Chondrocyte (in vitro differentiated cells): Measurements from ENCODE around the gene OR1D5. TPM values are rescaled to one million over a fixed set of nuclear protein-coding genes. Genes with fewer than 3 reads are reported as not detected.
A peak's percentile ranks its signal among the peaks of the same experiment; 100 is the strongest.
"Not testable (repeated sequence)": the region's sequence is repeated elsewhere in the genome, so short reads cannot be mapped to it uniquely, and the experiment has no call there.

ENCODE experiments used
- DNase-seq: peaks from one replicate; pipeline ENCODE4 v3.0.0; 2021; ENCODE audit warnings: mixed read lengths, low spot score
- H3K27ac Mint-ChIP-seq: one replicate; pipeline ENCODE4 v1.8.0; 2021; ENCODE audit warnings: mild to moderate bottlenecking, moderate library complexity, mixed read lengths; ENCODE audit not compliant: unreplicated experiment
- H3K27me3 Mint-ChIP-seq: 2 replicates; pipeline ENCODE4 v1.8.0; 2021; ENCODE audit warnings: low read depth, mixed read lengths
- H3K36me3 Mint-ChIP-seq: 2 replicates; pipeline ENCODE4 v1.8.0; 2021; ENCODE audit warnings: low read depth, mixed read lengths
- H3K4me1 Mint-ChIP-seq: 2 replicates; pipeline ENCODE4 v1.8.0; 2021; ENCODE audit warnings: low read depth, mild to moderate bottlenecking, mixed read lengths
- H3K4me3 Mint-ChIP-seq: one replicate; pipeline ENCODE4 v1.8.0; 2021; ENCODE audit warnings: mild to moderate bottlenecking, moderate library complexity, mixed read lengths; ENCODE audit not compliant: unreplicated experiment
- H3K9me3 Mint-ChIP-seq: 2 replicates; pipeline ENCODE4 v1.8.0; 2021; ENCODE audit warnings: low read depth, mixed read lengths
- long read RNA-seq: library from polyadenylated mRNA; stranded (forward); transcript quantifications from one replicate; pipeline ENCODE4 v2.0.0, GENCODE V29; 2021
- total RNA-seq: library from RNA; stranded (reverse); gene quantifications from 3 replicates; pipeline ENCODE4 v1.2.1, GENCODE V29; 2021
- TF ChIP-seq, protein P1 (sequence below): fragments of 200-600 bp; sonication (generic); IDR thresholded peaks from 2 replicates; pipeline ENCODE4 v1.5.0; 2021; ENCODE audit warnings: antibody characterized with exemption, mild to moderate bottlenecking, moderate library complexity

The OR1D5 gene, protein sequence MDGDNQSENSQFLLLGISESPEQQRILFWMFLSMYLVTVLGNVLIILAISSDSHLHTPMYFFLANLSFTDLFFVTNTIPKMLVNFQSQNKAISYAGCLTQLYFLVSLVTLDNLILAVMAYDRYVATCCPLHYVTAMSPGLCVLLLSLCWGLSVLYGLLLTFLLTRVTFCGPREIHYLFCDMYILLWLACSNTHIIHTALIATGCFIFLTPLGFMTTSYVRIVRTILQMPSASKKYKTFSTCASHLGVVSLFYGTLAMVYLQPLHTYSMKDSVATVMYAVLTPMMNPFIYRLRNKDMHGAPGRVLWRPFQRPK
- not detected in 3 replicates for total RNA-seq
- long read RNA-seq: 0 reads

DNA sequence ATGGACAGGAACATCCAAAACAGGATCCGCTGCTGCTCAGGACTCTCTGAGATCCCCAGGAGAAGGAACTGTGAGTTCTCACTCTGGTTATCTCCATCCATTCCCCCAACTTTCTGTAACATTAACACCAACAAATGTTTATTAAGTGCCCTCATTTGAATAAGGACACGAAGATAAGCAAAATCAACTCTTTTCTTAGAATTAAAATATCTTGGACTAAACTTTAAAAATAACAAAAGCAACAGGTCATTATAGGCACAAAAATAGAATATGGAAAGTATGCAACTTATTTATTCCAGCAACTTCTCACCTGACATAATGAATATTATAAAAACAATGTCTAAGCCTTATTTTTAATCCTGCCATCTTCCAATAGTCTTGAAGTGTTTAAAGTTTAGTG is at the start of gene OR1D5:
TSS of gene OR1D5 (minus strand) at position 101 of the 400 bp plus-strand sequence. CDS start at position 101, 0 bp downstream.
- not testable (repeated sequence) for H3K27me3 Mint-ChIP-seq, H3K4me1 Mint-ChIP-seq, DNase-seq, H3K27ac Mint-ChIP-seq, H3K4me3 Mint-ChIP-seq, H3K9me3 Mint-ChIP-seq, H3K36me3 Mint-ChIP-seq

DNA sequence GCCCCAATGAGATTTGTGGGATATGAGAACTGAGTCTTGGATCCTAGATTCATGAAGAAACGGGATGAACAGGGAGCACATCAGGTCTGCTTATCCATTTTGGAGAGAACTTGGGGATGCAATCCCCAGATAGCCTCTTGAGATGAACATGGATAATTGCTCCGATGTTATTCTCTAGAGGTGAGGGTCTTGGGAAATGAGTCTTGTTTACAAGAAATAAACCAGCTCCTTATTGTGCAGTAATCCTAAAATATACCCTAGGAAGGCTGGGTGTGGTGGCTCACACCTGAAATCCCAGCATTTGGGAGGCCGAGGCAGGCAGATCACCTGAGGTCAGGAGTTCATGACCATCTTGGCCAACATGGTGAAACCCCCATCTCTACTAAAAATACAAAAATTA is 40.9 kb upstream of the OR1D5 start, which contains the start of gene OR1D2:
TSS of gene OR1D2 (minus strand) at position 101 of the 400 bp plus-strand sequence. CDS start 11,426 bp downstream, outside the sequence.
- TF ChIP-seq, protein P1, sequence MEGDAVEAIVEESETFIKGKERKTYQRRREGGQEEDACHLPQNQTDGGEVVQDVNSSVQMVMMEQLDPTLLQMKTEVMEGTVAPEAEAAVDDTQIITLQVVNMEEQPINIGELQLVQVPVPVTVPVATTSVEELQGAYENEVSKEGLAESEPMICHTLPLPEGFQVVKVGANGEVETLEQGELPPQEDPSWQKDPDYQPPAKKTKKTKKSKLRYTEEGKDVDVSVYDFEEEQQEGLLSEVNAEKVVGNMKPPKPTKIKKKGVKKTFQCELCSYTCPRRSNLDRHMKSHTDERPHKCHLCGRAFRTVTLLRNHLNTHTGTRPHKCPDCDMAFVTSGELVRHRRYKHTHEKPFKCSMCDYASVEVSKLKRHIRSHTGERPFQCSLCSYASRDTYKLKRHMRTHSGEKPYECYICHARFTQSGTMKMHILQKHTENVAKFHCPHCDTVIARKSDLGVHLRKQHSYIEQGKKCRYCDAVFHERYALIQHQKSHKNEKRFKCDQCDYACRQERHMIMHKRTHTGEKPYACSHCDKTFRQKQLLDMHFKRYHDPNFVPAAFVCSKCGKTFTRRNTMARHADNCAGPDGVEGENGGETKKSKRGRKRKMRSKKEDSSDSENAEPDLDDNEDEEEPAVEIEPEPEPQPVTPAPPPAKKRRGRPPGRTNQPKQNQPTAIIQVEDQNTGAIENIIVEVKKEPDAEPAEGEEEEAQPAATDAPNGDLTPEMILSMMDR: no peak
- Mint-ChIP-seq H3K36me3 (no peaks in the 10 kb centered on the region), H3K9me3 (peaks cover 18% of the 10 kb centered on the region), H3K4me1 (no peaks in the 10 kb centered on the region), H3K27ac (no peak within 1 kb of the TSS), H3K4me3 (no peak within 1 kb of the TSS), H3K27me3 (peaks cover 17% of the 10 kb centered on the region)
- DNase-seq: no peak

DNA sequence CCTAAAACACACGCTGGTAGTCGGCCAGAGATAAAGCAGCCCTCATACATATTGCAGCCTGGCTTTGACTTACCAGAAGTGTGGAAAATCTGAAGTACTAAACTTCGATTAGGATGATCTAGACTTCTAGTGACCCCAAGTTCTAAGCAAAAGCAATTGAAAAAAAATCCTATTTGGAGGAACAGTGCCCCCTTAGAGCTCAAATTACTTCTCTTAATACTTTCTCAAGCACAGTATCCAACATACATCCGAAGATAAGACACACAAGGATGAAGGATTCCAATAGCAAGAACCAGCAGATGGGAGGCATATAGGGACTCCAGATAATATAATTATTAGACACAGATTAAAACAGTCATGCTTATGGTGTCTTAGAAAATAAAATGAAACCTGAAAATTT is 10.4 kb upstream of the OR1D5 start:
- peaks cover 14% of the 10 kb centered on the region for H3K9me3 Mint-ChIP-seq
- not testable (repeated sequence) for H3K36me3 Mint-ChIP-seq, H3K27ac Mint-ChIP-seq, H3K4me3 Mint-ChIP-seq, DNase-seq, H3K4me1 Mint-ChIP-seq
- H3K27me3 Mint-ChIP-seq: peaks cover 25% of the 10 kb centered on the region

DNA sequence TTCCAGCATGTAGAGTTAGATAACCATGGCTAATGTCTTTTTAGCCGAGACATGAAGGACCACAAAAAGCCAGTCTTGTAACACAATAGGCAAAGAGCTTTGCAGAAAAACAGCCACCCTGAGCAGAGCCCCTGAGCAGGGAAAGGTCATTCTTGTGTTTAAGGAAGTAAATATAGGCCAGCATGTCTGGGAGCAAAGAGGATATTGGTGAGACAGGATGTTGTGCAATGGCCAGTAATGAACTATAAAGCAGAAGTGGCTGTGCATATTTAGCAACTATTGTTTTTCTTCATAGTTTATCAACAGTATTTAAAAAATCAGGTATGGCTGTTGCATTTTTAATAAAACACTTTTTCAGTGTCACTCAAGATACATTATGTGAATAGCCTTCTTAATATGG is 1.8 kb upstream of the OR1D5 start:
- DNase-seq, H3K27me3 Mint-ChIP-seq, H3K9me3 Mint-ChIP-seq, H3K36me3 Mint-ChIP-seq, H3K27ac Mint-ChIP-seq, H3K4me1 Mint-ChIP-seq, H3K4me3 Mint-ChIP-seq: not testable (repeated sequence)

DNA sequence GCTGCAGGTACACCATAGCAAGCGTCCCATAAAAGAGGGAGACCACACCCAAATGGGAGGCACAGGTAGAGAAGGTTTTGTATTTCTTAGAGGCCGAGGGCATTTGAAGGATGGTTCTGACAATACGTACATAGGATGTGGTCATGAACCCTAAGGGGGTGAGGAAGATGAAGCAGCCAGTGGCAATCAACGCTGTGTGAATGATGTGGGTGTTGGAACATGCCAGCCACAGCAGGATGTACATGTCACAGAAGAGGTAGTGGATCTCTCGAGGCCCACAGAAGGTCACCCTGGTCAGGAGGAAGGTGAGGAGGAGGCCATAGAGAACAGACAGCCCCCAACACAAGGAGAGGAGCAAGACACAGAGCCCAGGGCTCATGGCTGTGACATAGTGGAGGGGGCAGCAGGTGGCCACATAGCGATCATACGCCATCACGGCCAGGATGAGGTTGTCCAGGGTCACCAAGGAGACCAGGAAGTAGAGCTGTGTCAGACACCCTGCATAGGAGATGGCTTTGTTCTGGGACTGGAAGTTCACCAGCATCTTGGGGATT is 506 bp downstream of the OR1D5 start:
- not testable (repeated sequence) for H3K36me3 Mint-ChIP-seq, DNase-seq, H3K27me3 Mint-ChIP-seq, H3K9me3 Mint-ChIP-seq, H3K4me3 Mint-ChIP-seq, H3K4me1 Mint-ChIP-seq, H3K27ac Mint-ChIP-seq

DNA sequence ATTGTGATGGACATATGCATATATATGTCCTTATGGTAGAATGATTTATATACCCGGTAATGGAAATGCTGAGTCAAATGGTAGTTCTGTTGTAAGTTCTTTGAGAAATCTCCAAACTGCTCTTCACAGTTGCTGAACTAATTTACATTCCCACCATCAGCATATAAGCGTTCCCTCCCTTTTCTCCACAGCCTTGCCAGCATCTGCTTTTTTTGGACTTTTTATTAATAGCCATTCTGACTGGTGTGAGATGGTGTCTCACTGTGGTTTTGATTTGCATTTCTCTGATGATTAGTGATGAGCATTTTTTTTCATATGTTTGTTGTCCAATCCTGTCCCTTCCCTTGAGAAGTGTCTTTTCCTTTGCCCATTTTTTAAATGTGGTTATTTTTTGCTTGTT is 8.5 kb downstream of the OR1D5 start:
- H3K27me3 Mint-ChIP-seq, H3K36me3 Mint-ChIP-seq, H3K27ac Mint-ChIP-seq, H3K4me3 Mint-ChIP-seq, H3K4me1 Mint-ChIP-seq, DNase-seq, H3K9me3 Mint-ChIP-seq: not testable (repeated sequence)

DNA sequence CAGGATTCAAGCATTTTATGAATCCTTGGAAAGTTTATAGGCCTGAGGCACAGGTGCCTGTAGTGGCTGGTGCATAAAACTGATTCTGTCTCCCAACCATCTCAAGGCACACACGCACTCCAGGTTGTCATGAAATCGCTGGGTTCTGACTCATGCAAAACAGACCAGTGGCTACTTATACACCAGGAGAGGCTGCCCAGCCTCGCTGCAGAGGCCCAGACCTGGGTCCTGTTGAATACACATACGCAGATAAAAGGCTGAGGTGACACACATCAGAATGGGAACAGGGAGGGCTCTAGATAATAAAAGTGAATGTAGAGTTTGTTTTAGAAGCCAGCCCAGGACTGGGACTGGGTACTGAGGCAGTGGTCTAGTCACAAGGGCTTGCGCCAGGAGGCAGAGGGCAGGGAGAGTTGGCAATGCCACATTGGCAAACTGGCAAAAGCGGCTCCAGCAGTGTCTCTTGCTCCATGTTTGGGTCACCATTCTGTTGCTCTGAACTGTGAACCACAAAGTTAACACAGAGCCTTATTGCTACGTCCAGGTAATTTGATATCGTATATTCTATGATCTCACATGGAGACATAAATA is 13.6 kb downstream of the OR1D5 start:
- no peak for DNase-seq
- Mint-ChIP-seq H3K27ac (peak overlapping the region; percentile 27), H3K4me1 (peaks cover 16% of the 10 kb centered on the region), H3K9me3 (no peaks in the 10 kb centered on the region), H3K36me3 (no peaks in the 10 kb centered on the region), H3K27me3 (peaks cover 1% of the 10 kb centered on the region), H3K4me3 (peak overlapping the region; percentile 93)
- TF ChIP-seq, protein P1: no peak
